Mesenteric fat pad (tissue), 1 donor: ENCODE results near the gene SRPRB. TPM values are rescaled to one million over a fixed set of nuclear protein-coding genes. Genes with fewer than 3 reads are reported as not detected.

ENCODE experiments used
- DNase-seq: peaks from one replicate; pipeline ENCODE4 v3.0.0-alpha.2; 2020; ENCODE audit warnings: low spot score
- total RNA-seq: library from RNA; stranded (reverse); fragmentation: NEBNext Ultra II Directional; extraction: Animal tissue kit (Norgen Biotek cat#: 25700); gene quantifications from one replicate; pipeline ENCODE4 v1.2.1, GENCODE V29; 2021
- donor health status: DM: yes; HTN: yes; CAD: no.

The SRPRB gene
- total RNA-seq, 1 donor from 2014 or later = 58.9 TPM

DNA sequence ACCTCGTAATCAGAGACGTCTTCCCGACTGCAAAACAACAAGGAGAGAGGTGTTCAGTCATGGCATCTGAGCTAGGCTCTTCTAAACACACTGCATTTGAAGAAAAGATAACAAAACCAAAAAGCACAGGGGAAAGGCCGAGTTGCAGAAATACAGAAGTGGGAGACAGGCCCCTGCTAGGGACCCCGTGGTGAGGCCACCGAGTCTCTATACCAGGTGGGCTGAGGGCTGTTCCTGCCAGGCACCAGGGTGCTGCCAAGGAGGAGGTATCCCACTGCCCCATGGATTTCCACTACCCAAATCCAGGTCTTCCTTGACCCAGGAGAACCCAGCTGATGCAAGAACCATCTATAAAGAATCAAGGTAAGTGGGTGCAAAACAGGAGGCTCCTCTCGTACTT is 59.0 kb downstream of the SRPRB start:
- DNase-seq = peak; percentile 35

DNA sequence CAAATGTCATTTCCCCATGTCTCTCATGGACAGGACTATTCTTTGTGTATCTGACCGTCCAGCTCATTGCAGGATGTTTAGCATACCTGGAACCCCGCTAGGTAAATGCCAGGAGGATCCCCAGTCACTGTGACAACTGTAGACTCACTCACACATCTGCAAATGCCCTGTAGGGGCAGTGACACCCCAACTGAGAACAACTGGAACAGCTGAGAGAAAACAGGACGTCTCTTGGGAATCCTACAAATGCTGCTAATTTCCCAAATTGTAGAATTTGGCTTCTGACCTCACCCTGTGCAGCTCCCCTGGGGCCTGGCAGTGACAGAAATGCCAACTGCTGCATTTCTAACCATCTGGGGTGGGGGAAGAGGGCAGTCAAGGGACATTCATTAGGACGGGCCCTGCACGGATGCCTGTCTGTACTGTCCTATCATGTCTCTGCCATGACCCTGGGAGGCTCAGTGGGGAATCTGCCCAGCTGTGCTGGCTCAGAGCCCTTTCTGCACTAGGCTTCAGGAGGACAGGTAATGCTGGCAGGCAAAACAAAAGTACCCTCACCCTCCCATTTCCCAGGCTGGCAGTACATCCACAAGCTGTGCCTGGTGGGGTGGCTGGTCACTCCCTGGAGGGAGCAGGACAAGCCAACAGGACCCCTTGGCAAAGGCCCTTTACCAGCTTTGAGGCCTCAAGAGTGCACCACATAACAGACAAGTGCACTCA is 59.7 kb downstream of the SRPRB start:
- DNase-seq = peak; percentile 85

DNA sequence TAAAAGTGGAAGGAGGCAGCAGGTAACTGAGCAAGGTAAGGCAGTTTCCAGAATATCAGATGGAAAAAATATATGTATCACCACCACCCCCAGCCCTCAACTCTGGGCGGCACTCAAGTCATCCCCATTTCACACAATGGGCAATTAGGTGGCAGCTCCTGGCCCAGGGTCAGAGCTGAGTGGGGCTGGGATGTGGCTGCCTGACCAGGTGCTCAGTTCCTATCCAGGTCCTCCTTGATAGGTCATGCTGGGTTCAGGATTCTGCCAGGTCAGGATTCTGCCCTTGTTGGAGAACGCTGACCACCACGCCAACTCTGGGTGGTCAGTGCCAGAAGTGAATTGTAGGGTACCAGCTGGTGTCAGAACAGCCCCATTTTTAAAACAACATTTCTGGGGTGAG is 60.5 kb downstream of the SRPRB start:
- DNase-seq = peak; percentile 22

DNA sequence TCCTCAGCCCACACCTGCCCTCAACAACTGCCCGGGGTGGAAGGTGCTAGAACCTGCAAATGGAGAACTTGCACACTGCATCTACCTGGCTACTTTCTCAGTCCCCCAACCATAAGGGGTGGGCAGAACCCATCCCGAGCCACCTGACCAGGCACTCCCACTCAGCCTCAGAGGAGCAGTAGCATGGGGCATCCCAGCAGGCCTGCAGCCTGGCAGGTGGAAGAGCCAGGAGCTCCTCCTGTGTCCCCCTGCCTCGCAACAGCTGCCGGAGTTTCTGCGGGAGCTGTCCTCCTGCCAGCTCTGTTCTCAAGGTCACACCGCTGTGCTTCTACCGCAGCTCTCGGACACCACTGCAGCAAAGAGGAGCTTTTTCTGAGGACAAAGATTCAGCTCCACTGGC is 62.6 kb downstream of the SRPRB start:
- DNase-seq = peak; percentile 65

DNA sequence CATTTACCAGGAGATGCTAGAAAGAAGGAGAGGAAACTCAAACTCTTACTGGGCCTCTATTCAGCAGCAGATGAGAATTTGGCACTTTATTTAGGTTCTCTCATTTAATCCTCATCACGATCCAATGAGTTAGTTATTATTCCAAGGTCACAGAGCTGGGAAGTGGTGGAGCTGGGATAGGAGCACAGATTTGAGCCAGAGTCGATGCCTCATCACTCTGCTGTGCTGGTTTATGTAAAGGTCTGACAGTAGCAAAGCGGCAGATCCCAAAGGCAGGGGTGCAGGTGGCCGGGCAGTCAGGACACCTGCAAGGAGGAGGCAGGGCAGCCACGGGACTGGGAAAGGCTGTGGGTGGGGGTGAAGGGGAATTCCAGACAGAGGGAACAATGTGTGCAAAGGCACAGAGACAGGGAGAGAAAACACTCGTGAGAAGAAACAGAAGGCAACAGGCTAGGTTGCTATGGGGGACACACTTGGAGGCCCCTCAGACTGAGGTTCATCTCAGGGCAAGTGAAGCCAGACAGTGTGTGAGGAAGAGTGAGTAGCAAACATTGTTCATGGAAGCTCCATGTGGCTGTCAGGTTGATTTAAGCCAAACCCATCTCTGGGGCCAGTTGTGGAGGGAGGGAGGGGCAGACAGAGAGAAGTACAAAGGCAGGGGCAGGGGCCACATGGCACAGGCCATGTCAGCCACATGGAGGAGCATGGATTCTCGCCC is 63.3 kb downstream of the SRPRB start:
- DNase-seq = peak; percentile 60

DNA sequence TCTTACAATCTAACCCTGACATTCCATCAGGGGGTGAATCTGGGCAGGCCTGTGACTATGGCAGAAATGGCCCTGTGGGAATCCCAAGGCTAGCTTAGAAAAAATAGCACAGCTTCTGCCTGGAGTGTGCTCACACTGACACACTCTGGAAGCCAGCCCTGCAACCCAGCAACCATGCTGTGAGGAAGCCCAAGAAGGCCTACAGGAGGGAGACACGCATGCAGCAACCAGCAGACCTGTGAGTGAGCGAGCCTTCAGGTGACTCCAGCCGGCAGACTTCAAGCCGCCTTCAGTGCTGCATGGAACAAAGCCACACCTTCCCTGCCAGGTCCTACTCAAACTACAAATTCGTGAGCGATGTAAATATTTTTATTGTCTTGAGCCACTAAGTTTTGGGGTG is 64.0 kb downstream of the SRPRB start:
- peak; percentile 47 for DNase-seq

DNA sequence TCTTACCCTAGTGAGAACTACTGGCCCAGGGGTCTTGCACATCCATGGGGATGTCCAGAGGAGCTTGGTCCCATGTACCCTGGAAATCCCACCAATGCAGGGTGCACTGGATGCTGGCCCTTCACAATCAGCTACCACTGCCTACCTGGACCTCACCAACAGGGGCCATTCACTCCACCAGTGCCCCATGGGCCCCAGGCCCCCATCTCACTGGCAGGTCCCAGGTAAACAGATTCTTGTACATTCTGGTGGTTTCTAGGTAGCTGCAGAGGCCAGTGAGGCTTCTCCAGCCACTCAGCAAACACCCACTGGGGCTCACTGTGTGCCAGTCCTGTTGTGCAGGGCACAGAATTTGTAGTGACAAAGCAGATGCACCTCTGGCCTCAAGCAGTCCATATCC is 65.2 kb downstream of the SRPRB start:
- peak; percentile 73 for DNase-seq

Other genes with a start within 250 kb of the SRPRB start
- 238 TPM for gene CDV3, start 232.1 kb upstream of the SRPRB start, total RNA-seq
- gene TOPBP1, start 143.9 kb upstream of the SRPRB start, total RNA-seq = 16.2 TPM
- 9.4 TPM for gene TF, start 59.4 kb upstream of the SRPRB start, total RNA-seq
- gene RAB6B, start 90.1 kb downstream of the SRPRB start, total RNA-seq = 64.8 TPM
- 40.1 TPM for gene SLCO2A1, start 224.1 kb downstream of the SRPRB start, total RNA-seq